GM18873 (cell line): ENCODE results near the gene RTL10.

Source experiments
- ATAC-seq: cut with Tn5 transposase; IDR thresholded peaks from one replicate; pipeline ENCODE4 v1.9.1; 2021; ENCODE audit warnings: mild to moderate bottlenecking, moderate library complexity, moderate number of reproducible peaks; ENCODE audit not compliant: unreplicated experiment, low FRiP score

The RTL10 gene

GRCh38 chr22:19854778-19855503, at the start of gene RTL10, which contains the start of gene GNB1L:
TSS of gene RTL10 (minus strand) at chr22:19854874. CDS start at chr22:19852261, 2,613 bp downstream.
TSS of gene GNB1L (minus strand) at chr22:19854874. CDS start at chr22:19821355, 33,519 bp downstream.
- peak; percentile 61 for ATAC-seq

- no peak for ATAC-seq
These were observed 49.6 kb upstream of the RTL10 start for GRCh38 chr22:19904174-19904856.

GRCh38 chr22:19903513-19903912, 48.8 kb upstream of the RTL10 start:
- no peak for ATAC-seq

- no peak for ATAC-seq
These were observed 48.4 kb upstream of the RTL10 start for GRCh38 chr22:19903031-19903430.

GRCh38 chr22:19902245-19902715, 47.6 kb upstream of the RTL10 start:
- no peak for ATAC-seq

- ATAC-seq: no peak
These were observed 47.0 kb upstream of the RTL10 start for GRCh38 chr22:19901577-19902244.

- ATAC-seq: no peak
These were observed 46.2 kb upstream of the RTL10 start for GRCh38 chr22:19900707-19901436.

- no peak for ATAC-seq
These were observed 44.3 kb upstream of the RTL10 start for GRCh38 chr22:19898831-19899567.

GRCh38 chr22:19898145-19898544, 43.5 kb upstream of the RTL10 start:
- ATAC-seq: no peak

- ATAC-seq: no peak
These were observed 43.1 kb upstream of the RTL10 start for GRCh38 chr22:19897726-19898125.

GRCh38 chr22:19896665-19897355, 42.1 kb upstream of the RTL10 start:
- ATAC-seq: no peak

- ATAC-seq: no peak
These were observed 40.6 kb upstream of the RTL10 start for GRCh38 chr22:19895160-19895849.

GRCh38 chr22:19893363-19893762, 38.7 kb upstream of the RTL10 start:
- no peak for ATAC-seq

GRCh38 chr22:19892925-19893324, 38.3 kb upstream of the RTL10 start:
- no peak for ATAC-seq

- no peak for ATAC-seq
These were observed 37.7 kb upstream of the RTL10 start for GRCh38 chr22:19892257-19892879.

- ATAC-seq: no peak
These were observed 36.9 kb upstream of the RTL10 start for GRCh38 chr22:19891317-19892256.
